Measurements from ENCODE around the gene FMNL2.

DNA sequence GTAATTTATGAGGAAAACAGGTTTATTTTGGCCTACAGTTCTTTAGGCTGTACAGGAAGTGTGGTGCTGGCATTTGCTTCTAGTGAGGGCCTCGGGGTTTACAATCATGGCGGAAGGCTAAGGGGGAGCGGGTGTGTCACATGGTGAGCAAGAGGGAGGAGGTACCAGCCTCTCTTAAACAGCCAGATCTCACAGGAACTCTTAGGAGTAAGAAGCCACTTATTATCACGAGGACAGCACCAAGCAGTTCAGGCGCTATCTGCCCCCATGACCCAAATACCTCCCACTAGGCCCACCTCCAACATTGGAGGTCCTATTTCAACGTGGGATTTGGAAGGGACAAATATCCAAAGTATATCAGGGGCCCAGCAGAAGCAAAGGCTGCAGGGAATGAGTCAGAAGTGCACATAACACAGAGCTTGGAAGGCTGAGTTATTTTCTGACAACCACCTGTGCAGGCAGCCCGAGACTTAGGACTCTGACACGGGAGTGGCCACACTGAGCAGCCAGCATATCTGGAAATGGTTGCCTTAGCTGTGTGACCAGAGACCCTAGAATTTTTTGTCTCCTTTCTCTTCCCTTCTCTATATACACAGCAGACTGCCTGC lies 211.4 kb downstream of the FMNL2 start:
- TF ChIP-seq EZH2 (IDR thresholded peaks at IDR 0.05; ENCODE audit: insufficient read depth, low read length), result no peak
- TF ChIP-seq, protein P1, sequence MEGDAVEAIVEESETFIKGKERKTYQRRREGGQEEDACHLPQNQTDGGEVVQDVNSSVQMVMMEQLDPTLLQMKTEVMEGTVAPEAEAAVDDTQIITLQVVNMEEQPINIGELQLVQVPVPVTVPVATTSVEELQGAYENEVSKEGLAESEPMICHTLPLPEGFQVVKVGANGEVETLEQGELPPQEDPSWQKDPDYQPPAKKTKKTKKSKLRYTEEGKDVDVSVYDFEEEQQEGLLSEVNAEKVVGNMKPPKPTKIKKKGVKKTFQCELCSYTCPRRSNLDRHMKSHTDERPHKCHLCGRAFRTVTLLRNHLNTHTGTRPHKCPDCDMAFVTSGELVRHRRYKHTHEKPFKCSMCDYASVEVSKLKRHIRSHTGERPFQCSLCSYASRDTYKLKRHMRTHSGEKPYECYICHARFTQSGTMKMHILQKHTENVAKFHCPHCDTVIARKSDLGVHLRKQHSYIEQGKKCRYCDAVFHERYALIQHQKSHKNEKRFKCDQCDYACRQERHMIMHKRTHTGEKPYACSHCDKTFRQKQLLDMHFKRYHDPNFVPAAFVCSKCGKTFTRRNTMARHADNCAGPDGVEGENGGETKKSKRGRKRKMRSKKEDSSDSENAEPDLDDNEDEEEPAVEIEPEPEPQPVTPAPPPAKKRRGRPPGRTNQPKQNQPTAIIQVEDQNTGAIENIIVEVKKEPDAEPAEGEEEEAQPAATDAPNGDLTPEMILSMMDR (IDR thresholded peaks at IDR 0.05; ENCODE audit: insufficient read depth, low read depth, low read length), result no peak

All from astrocyte (in vitro differentiated cells and primary cell).